ENCODE results near the gene FUBP3. TPM values are rescaled to one million over a fixed set of nuclear protein-coding genes. Genes with fewer than 3 reads are reported as not detected.

FUBP3 gene
- polyA plus RNA-seq, 1 experiment: 31.2 TPM

- TF ChIP-seq CTCF (IDR thresholded peaks at IDR 0.05; ENCODE audit: low read depth, low read length): no peak
- peak overlapping the region; percentile 39 for H3K27ac ChIP-seq (ENCODE audit: low read depth, low read length)
- DNase-seq (ENCODE audit: low read depth, low spot score): no peak
- H3K4me3 ChIP-seq (ENCODE audit: low read depth, low read length): peak overlapping the region; percentile 97
- H3K9me3 ChIP-seq (ENCODE audit: control insufficient read depth, insufficient read depth, low read length): no peaks in the 10 kb centered on the region
- no peaks in the 10 kb centered on the region for H3K27me3 ChIP-seq (ENCODE audit: control insufficient read depth, insufficient read depth, low read length)
- CTCF ChIA-PET: no interaction called here
- POLR2A ChIA-PET: interaction anchor here (0.6 to 0.7 kb wide), 5 partner anchors 13 to 315 kb away, joined by 3 to 4 read pairs (median 3); no protein-coding TSS in a partner anchor
Measured at GRCh38 chr9:130579738-130580463, 524 bp downstream of the FUBP3 start.

- TF ChIP-seq CTCF (IDR thresholded peaks at IDR 0.05; ENCODE audit: low read depth, low read length): no peak
- POLR2A ChIA-PET: no interaction called here
- no peaks in the 10 kb centered on the region for H3K27me3 ChIP-seq (ENCODE audit: control insufficient read depth, insufficient read depth, low read length)
- no peak overlapping the region for H3K4me3 ChIP-seq (ENCODE audit: low read depth, low read length)
- H3K27ac ChIP-seq (ENCODE audit: low read depth, low read length): no peak overlapping the region
- no peaks in the 10 kb centered on the region for H3K9me3 ChIP-seq (ENCODE audit: control insufficient read depth, insufficient read depth, low read length)
- CTCF ChIA-PET: no interaction called here
- DNase-seq (ENCODE audit: low read depth, low spot score): no peak
Measured at GRCh38 chr9:130581766-130582165, 2.4 kb downstream of the FUBP3 start.

- H3K9me3 ChIP-seq (ENCODE audit: control insufficient read depth, insufficient read depth, low read length): no peaks in the 10 kb centered on the region
- no peak overlapping the region for H3K27ac ChIP-seq (ENCODE audit: low read depth, low read length)
- ChIA-PET POLR2A (no interaction called here), CTCF (no interaction called here)
- H3K27me3 ChIP-seq (ENCODE audit: control insufficient read depth, insufficient read depth, low read length): no peaks in the 10 kb centered on the region
- H3K4me3 ChIP-seq (ENCODE audit: low read depth, low read length): no peak overlapping the region
- DNase-seq (ENCODE audit: low read depth, low spot score): no peak
- TF ChIP-seq CTCF (IDR thresholded peaks at IDR 0.05; ENCODE audit: low read depth, low read length): no peak
Measured at GRCh38 chr9:130583271-130583670, 3.9 kb downstream of the FUBP3 start.

GRCh38 chr9:130587921-130588320 lies 8.5 kb downstream of the FUBP3 start:
- ChIA-PET POLR2A (no interaction called here), CTCF (interaction anchor here (0.5 kb wide), 1 partner anchor 98 kb away, joined by 8 read pairs; no protein-coding TSS in a partner anchor)
- no peak overlapping the region for H3K27ac ChIP-seq (ENCODE audit: low read depth, low read length)
- TF ChIP-seq CTCF (IDR thresholded peaks at IDR 0.05; ENCODE audit: low read depth, low read length): no peak
- no peak overlapping the region for H3K4me3 ChIP-seq (ENCODE audit: low read depth, low read length)
- DNase-seq (ENCODE audit: low read depth, low spot score): no peak
- no peaks in the 10 kb centered on the region for H3K9me3 ChIP-seq (ENCODE audit: control insufficient read depth, insufficient read depth, low read length)
- H3K27me3 ChIP-seq (ENCODE audit: control insufficient read depth, insufficient read depth, low read length): no peaks in the 10 kb centered on the region

GRCh38 chr9:130588416-130588815 lies 9.0 kb downstream of the FUBP3 start:
- Histone ChIP-seq H3K9me3 (ENCODE audit: control insufficient read depth, insufficient read depth, low read length) (no peaks in the 10 kb centered on the region), H3K4me3 (ENCODE audit: low read depth, low read length) (no peak overlapping the region), H3K27me3 (ENCODE audit: control insufficient read depth, insufficient read depth, low read length) (no peaks in the 10 kb centered on the region), H3K27ac (ENCODE audit: low read depth, low read length) (no peak overlapping the region)
- POLR2A ChIA-PET: no interaction called here
- CTCF ChIA-PET: interaction anchor here (0.5 kb wide), 1 partner anchor 97 kb away, joined by 8 read pairs; no protein-coding TSS in a partner anchor
- no peak for DNase-seq (ENCODE audit: low read depth, low spot score)
- TF ChIP-seq CTCF (IDR thresholded peaks at IDR 0.05; ENCODE audit: low read depth, low read length): no peak

Measured in AG04450 (cell line).